ENCODE measurements around the gene EXOC6B. TPM values are rescaled to one million over a fixed set of nuclear protein-coding genes. Genes with fewer than 3 reads are reported as not detected.
A peak's percentile ranks its signal among the peaks of the same experiment; 100 is the strongest.

EXOC6B gene
- total RNA-seq, 1 donor from 2014 or later: 139 TPM

GRCh38 chr2:72828840-72829507 is 3.1 kb upstream of the EXOC6B start:
- no peak for DNase-seq
- TF ChIP-seq, protein P1, sequence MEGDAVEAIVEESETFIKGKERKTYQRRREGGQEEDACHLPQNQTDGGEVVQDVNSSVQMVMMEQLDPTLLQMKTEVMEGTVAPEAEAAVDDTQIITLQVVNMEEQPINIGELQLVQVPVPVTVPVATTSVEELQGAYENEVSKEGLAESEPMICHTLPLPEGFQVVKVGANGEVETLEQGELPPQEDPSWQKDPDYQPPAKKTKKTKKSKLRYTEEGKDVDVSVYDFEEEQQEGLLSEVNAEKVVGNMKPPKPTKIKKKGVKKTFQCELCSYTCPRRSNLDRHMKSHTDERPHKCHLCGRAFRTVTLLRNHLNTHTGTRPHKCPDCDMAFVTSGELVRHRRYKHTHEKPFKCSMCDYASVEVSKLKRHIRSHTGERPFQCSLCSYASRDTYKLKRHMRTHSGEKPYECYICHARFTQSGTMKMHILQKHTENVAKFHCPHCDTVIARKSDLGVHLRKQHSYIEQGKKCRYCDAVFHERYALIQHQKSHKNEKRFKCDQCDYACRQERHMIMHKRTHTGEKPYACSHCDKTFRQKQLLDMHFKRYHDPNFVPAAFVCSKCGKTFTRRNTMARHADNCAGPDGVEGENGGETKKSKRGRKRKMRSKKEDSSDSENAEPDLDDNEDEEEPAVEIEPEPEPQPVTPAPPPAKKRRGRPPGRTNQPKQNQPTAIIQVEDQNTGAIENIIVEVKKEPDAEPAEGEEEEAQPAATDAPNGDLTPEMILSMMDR (IDR thresholded peaks at IDR 0.05; ENCODE audit: borderline replicate concordance): no peak
- no peak overlapping the region for H3K27ac ChIP-seq (replicated peaks)
- peaks cover 37% of the 10 kb centered on the region for H3K4me1 ChIP-seq
- no peaks in the 10 kb centered on the region for H3K27me3 ChIP-seq (ENCODE audit: low read depth)
- no peaks in the 10 kb centered on the region for H3K36me3 ChIP-seq
- intact Hi-C loops (cut with micrococcal nuclease): no loop called here
- no peak overlapping the region for H3K4me3 ChIP-seq
- no peaks in the 10 kb centered on the region for H3K9me3 ChIP-seq (replicated peaks)

GRCh38 chr2:72827966-72828646 is 2.3 kb upstream of the EXOC6B start:
- H3K9me3 ChIP-seq (replicated peaks): no peaks in the 10 kb centered on the region
- TF ChIP-seq, protein P1 (IDR thresholded peaks at IDR 0.05; ENCODE audit: borderline replicate concordance): no peak
- H3K27me3 ChIP-seq (ENCODE audit: low read depth): no peaks in the 10 kb centered on the region
- H3K4me3 ChIP-seq: no peak overlapping the region
- no peaks in the 10 kb centered on the region for H3K36me3 ChIP-seq
- peaks cover 46% of the 10 kb centered on the region for H3K4me1 ChIP-seq
- no peak for DNase-seq
- intact Hi-C loops (cut with micrococcal nuclease): no loop called here
- H3K27ac ChIP-seq (replicated peaks): no peak overlapping the region

DNA sequence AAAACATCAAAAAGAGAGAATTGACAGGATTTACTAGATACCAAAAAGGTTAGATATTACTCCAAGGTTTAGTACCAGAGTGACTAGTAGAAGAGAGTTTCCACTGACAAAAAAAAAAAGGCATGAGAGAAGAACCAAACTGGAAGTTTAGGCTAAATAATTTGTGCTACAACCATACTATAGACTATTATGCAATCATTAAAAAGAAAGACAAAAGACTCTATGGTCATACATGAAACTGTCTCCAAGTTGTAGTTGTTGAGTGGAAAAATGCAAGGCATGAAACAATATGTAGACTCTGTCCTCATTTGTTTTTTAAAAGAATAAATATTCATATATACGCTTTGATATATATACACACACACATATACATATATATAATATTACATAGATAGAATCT is 1.7 kb upstream of the EXOC6B start:
- H3K27me3 ChIP-seq (ENCODE audit: low read depth): no peaks in the 10 kb centered on the region
- TF ChIP-seq, protein P1 (IDR thresholded peaks at IDR 0.05; ENCODE audit: borderline replicate concordance): no peak
- H3K4me1 ChIP-seq: peaks cover 52% of the 10 kb centered on the region
- H3K9me3 ChIP-seq (replicated peaks): no peaks in the 10 kb centered on the region
- intact Hi-C loops (cut with micrococcal nuclease): no loop called here
- H3K27ac ChIP-seq (replicated peaks): no peak overlapping the region
- no peaks in the 10 kb centered on the region for H3K36me3 ChIP-seq
- H3K4me3 ChIP-seq: no peak overlapping the region
- DNase-seq: no peak

DNA sequence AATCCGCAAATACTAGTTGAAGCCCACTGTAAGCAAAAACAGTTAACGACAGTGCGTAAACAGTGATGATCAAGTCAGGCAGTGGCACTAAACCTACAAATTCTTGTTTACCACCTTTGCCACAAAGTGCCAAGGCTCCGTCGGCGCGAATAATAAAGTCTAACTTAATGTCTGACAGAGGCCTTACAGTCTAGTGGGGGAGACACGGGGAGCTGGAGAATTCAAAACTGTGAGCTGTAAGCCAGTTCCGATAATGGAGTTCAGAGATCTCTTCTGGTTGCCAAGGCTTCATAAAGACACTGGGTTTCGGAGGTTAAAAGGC is 284 bp upstream of the EXOC6B start:
- no peak for DNase-seq
- Histone ChIP-seq H3K4me1 (peaks cover 64% of the 10 kb centered on the region), H3K27ac (replicated peaks) (no peak overlapping the region), H3K4me3 (peak overlapping the region; percentile 91), H3K36me3 (no peaks in the 10 kb centered on the region), H3K27me3 (ENCODE audit: low read depth) (no peaks in the 10 kb centered on the region), H3K9me3 (replicated peaks) (no peaks in the 10 kb centered on the region)
- TF ChIP-seq, protein P1 (IDR thresholded peaks at IDR 0.05; ENCODE audit: borderline replicate concordance): no peak
- intact Hi-C loops (cut with micrococcal nuclease): no loop called here

- peak overlapping the region; percentile 89 for H3K27ac ChIP-seq (replicated peaks)
- H3K36me3 ChIP-seq: no peaks in the 10 kb centered on the region
- peak overlapping the region; percentile 91 for H3K4me3 ChIP-seq
- no peaks in the 10 kb centered on the region for H3K9me3 ChIP-seq (replicated peaks)
- H3K27me3 ChIP-seq (ENCODE audit: low read depth): no peaks in the 10 kb centered on the region
- no peak for DNase-seq
- H3K4me1 ChIP-seq: peaks cover 80% of the 10 kb centered on the region
- intact Hi-C loops (cut with micrococcal nuclease): no loop called here
- TF ChIP-seq, protein P1 (IDR thresholded peaks at IDR 0.05; ENCODE audit: borderline replicate concordance): no peak
These were observed 1.5 kb downstream of the EXOC6B start for GRCh38 chr2:72824224-72824842.

Data from left ventricle myocardium inferior (tissue), 1 donor.